HUES64 (cell line): ENCODE measurements around the gene RGSL1.

Source experiments
- H3K27ac ChIP-seq: 2 replicates; pipeline ENCODE4 v1.7.0; 2013; ENCODE audit warnings: low read depth, low read length, inconsistent platforms
- H3K27me3 ChIP-seq: 2 replicates; pipeline ENCODE4 v1.6.1; 2013; ENCODE audit warnings: mild to moderate bottlenecking, low read length; ENCODE audit not compliant: insufficient read depth
- H3K36me3 ChIP-seq: 2 replicates; pipeline ENCODE4 v1.6.1; 2013; ENCODE audit warnings: mild to moderate bottlenecking, low read length; ENCODE audit not compliant: insufficient read depth
- H3K4me1 ChIP-seq: 2 replicates; pipeline ENCODE4 v1.6.1; 2013; ENCODE audit warnings: mild to moderate bottlenecking, low read length, moderate library complexity; ENCODE audit not compliant: insufficient read depth
- H3K4me3 ChIP-seq: 2 replicates; pipeline ENCODE4 v1.5.1; 2013; ENCODE audit warnings: mild to moderate bottlenecking, low read length, moderate library complexity
- H3K9ac ChIP-seq: 2 replicates; pipeline ENCODE4 v1.6.1; 2013; ENCODE audit warnings: mild to moderate bottlenecking, low read depth, low read length
- H3K9me3 ChIP-seq: 2 replicates; pipeline ENCODE4 v1.6.1; 2013; ENCODE audit warnings: low read depth, low read length; ENCODE audit not compliant: insufficient read depth
- WGBS: fragments of 150-250, 120-280 bp; methylation state at CpG from one replicate; pipeline ENCODE4 v1.1.7; 2013; ENCODE audit warnings: missing lambda C conversion rate; 5-methylcytosine and 5-hydroxymethylcytosine counted together

Gene RGSL1

DNA sequence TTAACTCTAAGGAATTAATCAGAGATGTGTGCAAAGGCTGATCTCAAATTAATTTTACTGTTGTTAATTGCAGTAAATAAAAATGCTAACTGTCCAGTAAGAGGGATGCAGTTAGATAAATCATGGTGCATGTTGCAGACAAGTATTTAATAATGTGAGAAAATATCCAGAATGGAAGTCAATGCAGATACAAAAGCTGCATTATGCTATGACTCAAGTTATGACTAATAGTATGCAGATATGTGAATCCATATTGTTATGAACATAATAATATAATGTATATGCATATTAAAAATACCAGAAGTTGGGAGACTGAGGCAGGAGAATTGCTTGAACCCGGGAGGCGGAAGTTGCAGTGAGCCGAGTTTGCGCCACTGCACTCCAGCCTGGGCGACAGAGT is 117.7 kb downstream of the RGSL1 start:
- Histone ChIP-seq H3K36me3 (no peaks in the 10 kb centered on the region), H3K4me1 (no peaks in the 10 kb centered on the region), H3K27me3 (no peaks in the 10 kb centered on the region), H3K9me3 (no peaks in the 10 kb centered on the region), H3K27ac (no peak overlapping the region), H3K9ac (no peak overlapping the region), H3K4me3 (no peak overlapping the region)
- WGBS = 97% methylated on average over 5 of the region's 5 CpGs

DNA sequence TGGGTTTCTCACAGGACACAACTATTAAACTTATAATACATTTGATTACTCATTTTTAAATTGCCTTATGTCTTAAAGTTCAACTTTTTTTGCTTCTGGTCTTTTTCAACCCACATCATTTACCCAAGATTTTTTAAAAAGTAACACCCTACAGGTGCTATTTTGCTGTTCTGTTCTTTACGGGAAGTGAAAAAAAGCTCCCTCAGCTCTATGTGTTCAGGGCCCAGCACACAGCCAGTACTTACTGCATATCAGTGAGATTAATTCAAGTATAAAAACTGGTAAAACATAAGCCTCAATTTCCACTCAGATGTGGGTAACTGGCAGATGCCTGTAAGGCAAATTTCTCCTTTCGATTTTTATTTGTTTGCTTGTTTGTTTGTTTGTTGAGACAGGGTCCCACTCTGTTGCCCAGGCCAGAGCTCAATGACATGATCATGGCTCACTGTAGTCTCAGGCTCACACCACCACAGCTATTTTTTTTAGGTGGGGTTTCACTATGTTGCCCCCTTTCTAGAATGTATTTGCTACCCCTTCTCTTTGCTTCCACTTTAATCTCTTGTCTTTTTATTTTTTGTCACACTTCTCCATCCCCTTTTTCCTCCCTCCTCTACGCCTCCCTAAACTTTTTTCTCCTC is 118.8 kb downstream of the RGSL1 start:
- no peaks in the 10 kb centered on the region for H3K27me3 ChIP-seq
- H3K9me3 ChIP-seq = no peaks in the 10 kb centered on the region
- 93% methylated on average over 3 of the region's 3 CpGs for WGBS
- no peak overlapping the region for H3K27ac ChIP-seq
- no peaks in the 10 kb centered on the region for H3K4me1 ChIP-seq
- no peaks in the 10 kb centered on the region for H3K36me3 ChIP-seq
- no peak overlapping the region for H3K4me3 ChIP-seq
- H3K9ac ChIP-seq = no peak overlapping the region

DNA sequence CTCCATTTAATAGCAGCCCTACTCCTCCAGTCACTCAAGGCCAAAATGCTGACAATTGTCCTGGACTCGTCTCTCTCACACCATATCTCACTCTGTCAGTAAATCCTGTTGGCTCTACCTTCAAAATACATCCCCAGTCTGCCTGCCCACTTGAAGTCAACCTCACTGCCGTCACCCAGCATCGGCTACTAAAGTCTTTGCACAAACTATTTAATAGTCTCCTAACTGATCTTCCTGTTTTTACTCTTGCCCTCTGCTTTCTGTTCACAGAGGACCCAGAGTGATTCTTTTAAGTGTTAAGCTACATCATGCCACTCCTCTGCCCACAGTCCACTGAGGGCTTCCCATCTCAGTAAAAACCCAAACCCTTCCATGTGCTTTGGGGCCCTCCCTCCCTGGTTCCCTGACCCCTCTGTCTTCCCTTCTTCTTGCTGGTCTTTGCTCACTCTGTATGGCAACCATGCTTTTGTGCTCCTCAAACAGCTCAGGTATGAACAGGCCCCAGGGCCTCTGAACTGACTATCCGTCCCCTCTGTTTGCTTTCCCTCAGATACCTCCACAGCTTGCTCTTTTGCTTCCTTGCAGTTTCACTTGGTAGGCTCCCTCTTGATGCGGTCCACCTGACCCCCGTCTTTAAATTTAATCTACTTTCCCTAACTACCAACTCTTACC is 120.1 kb downstream of the RGSL1 start:
- Histone ChIP-seq H3K36me3 (no peaks in the 10 kb centered on the region), H3K4me3 (no peak overlapping the region), H3K9ac (no peak overlapping the region), H3K27me3 (no peaks in the 10 kb centered on the region), H3K9me3 (no peaks in the 10 kb centered on the region), H3K27ac (no peak overlapping the region), H3K4me1 (no peaks in the 10 kb centered on the region)
- 94% methylated on average over 6 of the region's 6 CpGs for WGBS

DNA sequence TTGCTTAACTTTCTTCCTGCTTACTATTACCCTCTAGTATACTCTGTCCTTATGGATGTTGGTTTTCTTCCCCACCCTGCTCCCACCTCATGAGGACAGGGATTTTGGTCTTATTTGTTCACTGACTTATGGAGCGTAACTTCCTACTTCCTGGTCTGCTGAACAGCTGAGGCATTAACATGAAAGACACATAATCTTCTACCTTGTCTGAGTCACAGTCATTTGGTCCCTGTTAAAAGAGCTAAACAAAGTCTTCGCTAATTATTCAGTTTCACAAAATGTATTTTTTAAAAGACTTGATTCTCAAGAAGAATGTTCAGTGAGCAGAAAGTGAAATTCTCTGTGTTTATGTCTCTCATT is 120.6 kb downstream of the RGSL1 start:
- no peaks in the 10 kb centered on the region for H3K36me3 ChIP-seq
- no peaks in the 10 kb centered on the region for H3K4me1 ChIP-seq
- no peak overlapping the region for H3K27ac ChIP-seq
- no peaks in the 10 kb centered on the region for H3K27me3 ChIP-seq
- no peak overlapping the region for H3K9ac ChIP-seq
- no peaks in the 10 kb centered on the region for H3K9me3 ChIP-seq
- 80% methylated on average over 2 of the region's 2 CpGs for WGBS
- H3K4me3 ChIP-seq = no peak overlapping the region

DNA sequence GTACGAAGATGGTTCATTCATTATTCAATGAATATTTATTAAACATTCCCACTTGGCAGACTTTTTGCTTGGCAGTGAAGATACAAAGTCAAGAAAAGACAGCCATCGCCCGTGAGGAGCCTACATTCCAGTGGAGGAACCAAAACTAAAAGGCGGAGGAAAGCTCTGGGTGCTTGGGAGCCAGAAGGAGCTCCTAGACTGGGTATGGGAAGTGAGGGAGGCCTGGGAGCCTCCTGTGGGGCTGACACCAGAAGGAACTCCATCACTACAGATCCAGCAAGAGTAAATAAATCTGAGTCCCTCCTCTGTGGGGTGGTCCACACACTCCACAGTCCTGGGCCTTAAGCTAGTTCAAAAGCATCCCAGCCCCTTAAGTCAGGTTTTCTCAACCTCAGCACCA is 124.2 kb downstream of the RGSL1 start:
- Histone ChIP-seq H3K4me3 (no peak overlapping the region), H3K27me3 (no peaks in the 10 kb centered on the region), H3K36me3 (no peaks in the 10 kb centered on the region), H3K9ac (no peak overlapping the region), H3K4me1 (no peaks in the 10 kb centered on the region), H3K27ac (no peak overlapping the region), H3K9me3 (no peaks in the 10 kb centered on the region)
- WGBS = 92% methylated on average over 3 of the region's 4 CpGs

DNA sequence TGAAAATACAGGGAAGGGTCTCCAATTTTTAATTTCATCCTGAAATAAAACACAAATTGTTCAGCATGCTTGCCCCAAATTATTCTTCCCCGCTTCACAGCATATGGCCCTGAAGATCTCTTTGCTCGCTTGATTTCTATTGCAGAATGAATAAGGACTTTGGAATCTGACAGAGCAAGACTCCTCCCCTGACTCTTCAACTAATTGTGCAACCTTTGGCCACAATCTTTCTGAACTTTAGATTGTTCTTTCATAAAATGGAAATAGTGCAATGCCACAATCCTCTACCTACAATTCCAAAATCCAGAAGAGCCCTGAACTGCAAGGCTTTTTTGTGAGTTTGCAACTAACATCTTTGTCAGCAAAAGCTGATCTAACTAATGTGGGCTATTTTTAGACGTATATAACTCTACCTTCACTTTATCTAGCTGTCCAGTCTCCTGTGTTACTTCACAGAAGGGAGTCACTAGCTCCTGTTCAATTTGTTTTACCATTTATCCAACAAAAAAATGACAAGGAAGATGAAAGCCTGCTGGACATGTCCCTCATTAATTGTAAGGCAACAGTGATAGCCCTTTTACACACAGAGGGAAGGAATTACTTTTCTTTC is 125.7 kb downstream of the RGSL1 start:
- Histone ChIP-seq H3K27ac (no peak overlapping the region), H3K27me3 (no peaks in the 10 kb centered on the region), H3K9ac (no peak overlapping the region), H3K4me3 (no peak overlapping the region), H3K4me1 (no peaks in the 10 kb centered on the region), H3K9me3 (no peaks in the 10 kb centered on the region), H3K36me3 (no peaks in the 10 kb centered on the region)
- 93% methylated on average over 3 of the region's 3 CpGs for WGBS

DNA sequence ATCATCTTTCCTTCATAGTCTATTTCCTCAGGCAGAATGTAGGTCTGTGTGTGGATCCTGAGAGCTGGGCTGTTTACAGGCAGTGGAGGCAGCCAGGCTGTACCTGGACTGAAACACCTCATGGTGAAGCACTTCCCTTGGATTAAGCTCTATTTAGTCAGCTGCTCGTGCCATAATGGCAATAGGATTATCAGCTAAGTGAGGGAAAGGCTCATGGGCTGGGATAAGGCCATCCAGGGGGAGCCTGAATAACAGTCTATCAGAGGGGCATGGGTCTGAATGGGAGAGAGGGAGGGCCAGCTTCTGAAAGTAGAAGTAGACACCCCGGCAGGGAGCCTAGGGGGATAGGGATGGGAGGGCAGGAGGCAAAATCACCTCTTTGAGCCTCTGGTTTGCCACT is 130.8 kb downstream of the RGSL1 start:
- H3K9ac ChIP-seq = no peak overlapping the region
- H3K36me3 ChIP-seq = no peaks in the 10 kb centered on the region
- H3K4me1 ChIP-seq = no peaks in the 10 kb centered on the region
- no peak overlapping the region for H3K4me3 ChIP-seq
- WGBS = 88% methylated on average over 2 of the region's 2 CpGs
- H3K27ac ChIP-seq = no peak overlapping the region
- no peaks in the 10 kb centered on the region for H3K9me3 ChIP-seq
- no peaks in the 10 kb centered on the region for H3K27me3 ChIP-seq

DNA sequence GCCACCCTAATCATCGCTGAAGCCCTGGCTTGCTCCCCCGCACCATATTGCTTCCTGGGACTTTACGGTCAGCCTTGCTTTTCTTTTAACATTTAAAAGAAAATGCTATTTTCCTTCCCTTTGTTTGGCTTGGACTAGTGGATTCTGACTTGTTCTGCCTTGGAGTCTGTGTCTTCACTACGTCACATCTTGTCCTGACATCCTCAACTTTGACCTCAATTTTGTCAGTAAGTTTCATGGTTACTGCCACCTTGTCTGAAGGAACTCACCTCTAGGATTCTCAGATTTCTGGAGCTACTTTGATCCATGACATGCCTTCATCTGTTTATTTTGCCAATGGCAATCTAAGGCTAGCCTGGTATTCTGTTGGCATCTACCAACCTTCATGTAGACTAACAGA is 134.8 kb downstream of the RGSL1 start:
- Histone ChIP-seq H3K27me3 (no peaks in the 10 kb centered on the region), H3K4me3 (no peak overlapping the region), H3K9ac (no peak overlapping the region), H3K27ac (no peak overlapping the region), H3K4me1 (peaks cover 11% of the 10 kb centered on the region; the same call in 1 of the 2 replicates), H3K9me3 (no peaks in the 10 kb centered on the region), H3K36me3 (no peaks in the 10 kb centered on the region)
- WGBS = 96% methylated on average over 4 of the region's 4 CpGs

DNA sequence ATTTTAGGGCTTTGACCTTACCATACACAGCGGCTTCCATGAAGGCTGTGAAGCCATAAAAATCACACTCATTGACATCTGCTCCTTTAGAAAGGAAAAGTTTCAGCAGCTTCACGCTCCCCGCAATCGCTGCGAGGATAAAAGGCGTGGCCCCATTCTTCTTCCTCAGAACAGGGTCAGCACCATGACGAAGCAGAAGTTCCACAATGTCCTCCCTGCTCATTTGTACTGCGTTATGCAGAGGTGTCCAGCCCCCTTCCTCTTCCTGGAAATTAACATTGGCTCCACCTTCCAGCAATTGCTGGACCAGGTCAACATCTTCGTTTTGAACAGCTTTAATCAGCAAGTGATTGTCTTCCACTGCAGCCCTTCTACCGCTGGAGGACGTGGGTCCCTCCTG is 136.4 kb downstream of the RGSL1 start:
- Histone ChIP-seq H3K27ac (no peak overlapping the region), H3K9ac (no peak overlapping the region), H3K4me3 (no peak overlapping the region), H3K4me1 (peaks cover 11% of the 10 kb centered on the region; the same call in 1 of the 2 replicates), H3K9me3 (no peaks in the 10 kb centered on the region), H3K27me3 (no peaks in the 10 kb centered on the region), H3K36me3 (no peaks in the 10 kb centered on the region)
- WGBS = 94% methylated on average over 11 of the region's 11 CpGs

DNA sequence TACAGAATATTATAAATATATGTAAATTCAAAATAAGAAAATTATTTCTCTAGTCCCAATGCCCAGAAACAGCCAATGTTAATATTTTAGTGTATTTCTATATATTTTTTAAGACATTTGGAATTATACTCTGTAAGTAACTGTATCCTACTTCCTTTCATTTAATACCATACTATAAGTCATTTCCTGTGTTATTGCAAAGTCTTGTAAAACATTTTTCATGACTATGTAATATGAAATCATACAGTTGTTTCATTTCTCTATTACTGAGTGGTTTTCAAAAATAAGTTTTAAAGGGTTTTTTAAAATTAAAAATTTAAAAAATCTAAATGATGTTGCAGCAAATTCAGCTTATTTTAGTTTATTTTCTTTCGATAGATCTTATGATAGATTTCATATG is 137.1 kb downstream of the RGSL1 start:
- H3K27ac ChIP-seq = no peak overlapping the region
- H3K9ac ChIP-seq = no peak overlapping the region
- H3K36me3 ChIP-seq = no peaks in the 10 kb centered on the region
- no peak overlapping the region for H3K4me3 ChIP-seq
- no CpG with 5 or more reads among the region's 1 CpG for WGBS
- H3K9me3 ChIP-seq = no peaks in the 10 kb centered on the region
- peaks cover 11% of the 10 kb centered on the region; the same call in 1 of the 2 replicates for H3K4me1 ChIP-seq
- H3K27me3 ChIP-seq = no peaks in the 10 kb centered on the region

DNA sequence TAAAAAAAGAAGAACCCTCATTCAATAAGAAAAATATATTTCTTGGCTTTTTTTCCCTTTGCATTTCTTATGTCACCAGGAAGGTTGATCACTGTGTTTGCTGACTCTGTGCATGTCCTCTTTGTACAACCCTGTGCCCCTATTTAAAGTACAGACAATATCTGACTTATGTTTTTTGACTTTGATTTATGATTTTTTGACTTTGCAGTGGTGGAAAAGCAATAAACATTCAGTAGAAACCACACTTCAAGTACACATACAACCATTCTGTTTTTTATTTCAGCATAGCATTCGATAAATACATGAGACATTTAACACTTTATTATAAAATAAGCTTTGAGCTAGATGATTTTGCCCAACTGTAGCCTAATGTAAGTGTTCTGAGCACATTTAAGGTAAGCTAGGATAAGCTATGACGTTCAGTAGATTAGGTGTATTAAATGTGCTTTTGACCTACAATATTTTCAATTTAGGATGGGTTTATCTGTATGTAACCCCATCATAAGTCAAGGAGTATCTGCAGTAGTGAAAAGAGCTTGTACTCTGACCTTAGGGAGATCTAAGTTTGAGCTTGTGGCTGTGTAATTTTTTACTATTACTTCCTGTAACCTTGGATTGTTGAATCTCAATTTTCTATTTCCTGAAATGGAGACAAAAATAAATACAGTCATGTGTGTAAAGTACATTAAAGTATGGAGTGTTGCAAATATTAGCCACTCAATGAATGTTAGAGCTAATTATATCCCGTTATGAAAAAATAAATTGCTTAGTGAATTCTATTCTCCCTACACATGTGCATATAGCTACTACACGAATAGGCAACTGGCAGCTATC is 137.9 kb downstream of the RGSL1 start:
- H3K36me3 ChIP-seq = no peaks in the 10 kb centered on the region
- no peaks in the 10 kb centered on the region for H3K9me3 ChIP-seq
- peaks cover 11% of the 10 kb centered on the region; the same call in 1 of the 2 replicates for H3K4me1 ChIP-seq
- WGBS = 93% methylated on average over 3 of the region's 4 CpGs
- H3K27me3 ChIP-seq = no peaks in the 10 kb centered on the region
- no peak overlapping the region for H3K27ac ChIP-seq
- H3K4me3 ChIP-seq = peak overlapping the region; percentile 49; the same call in 1 of the 2 replicates
- H3K9ac ChIP-seq = no peak overlapping the region
